DOHH2 (cell line): Measurements from ENCODE around the gene DNM1L.

Experiments used
- EZH2phosphoT487 ChIP-seq: fragments of 200-600 bp; sonication (generic); IDR thresholded peaks from 2 replicates; pipeline ENCODE4 v1.6.1; 2017; ENCODE audit warnings: borderline replicate concordance, mild to moderate bottlenecking, antibody characterized with exemption, low read length, moderate library complexity, mixed read lengths
- TF ChIP-seq, protein P1 (sequence below): fragments of 200-600 bp; sonication (generic); IDR thresholded peaks from one replicate; pipeline ENCODE4 v1.5.1; 2014; ENCODE audit warnings: antibody characterized with exemption, mild to moderate bottlenecking, low read depth, low read length; ENCODE audit not compliant: poor library complexity, severe bottlenecking

DNA sequence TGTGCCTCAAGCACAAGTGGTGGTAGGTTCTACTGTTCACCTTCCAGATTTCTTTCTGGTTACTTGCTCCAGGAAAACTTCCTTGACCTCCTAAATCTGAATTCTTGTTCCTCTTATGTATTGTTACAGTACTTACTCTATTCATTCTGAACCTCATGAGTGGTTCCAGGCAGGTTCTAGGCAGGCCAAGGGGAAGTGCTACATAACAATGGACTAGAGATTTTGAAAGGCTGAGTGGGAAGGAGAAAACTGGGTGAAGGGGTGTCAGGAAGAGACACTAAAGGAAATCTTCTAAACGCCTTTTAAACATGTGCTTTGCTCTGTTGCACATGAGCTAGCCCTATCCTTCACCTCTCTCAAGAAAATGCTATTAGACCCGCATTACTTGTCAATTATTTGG is 75.0 kb downstream of the DNM1L start:
- TF ChIP-seq, protein P1, sequence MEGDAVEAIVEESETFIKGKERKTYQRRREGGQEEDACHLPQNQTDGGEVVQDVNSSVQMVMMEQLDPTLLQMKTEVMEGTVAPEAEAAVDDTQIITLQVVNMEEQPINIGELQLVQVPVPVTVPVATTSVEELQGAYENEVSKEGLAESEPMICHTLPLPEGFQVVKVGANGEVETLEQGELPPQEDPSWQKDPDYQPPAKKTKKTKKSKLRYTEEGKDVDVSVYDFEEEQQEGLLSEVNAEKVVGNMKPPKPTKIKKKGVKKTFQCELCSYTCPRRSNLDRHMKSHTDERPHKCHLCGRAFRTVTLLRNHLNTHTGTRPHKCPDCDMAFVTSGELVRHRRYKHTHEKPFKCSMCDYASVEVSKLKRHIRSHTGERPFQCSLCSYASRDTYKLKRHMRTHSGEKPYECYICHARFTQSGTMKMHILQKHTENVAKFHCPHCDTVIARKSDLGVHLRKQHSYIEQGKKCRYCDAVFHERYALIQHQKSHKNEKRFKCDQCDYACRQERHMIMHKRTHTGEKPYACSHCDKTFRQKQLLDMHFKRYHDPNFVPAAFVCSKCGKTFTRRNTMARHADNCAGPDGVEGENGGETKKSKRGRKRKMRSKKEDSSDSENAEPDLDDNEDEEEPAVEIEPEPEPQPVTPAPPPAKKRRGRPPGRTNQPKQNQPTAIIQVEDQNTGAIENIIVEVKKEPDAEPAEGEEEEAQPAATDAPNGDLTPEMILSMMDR: no peak
- no peak for TF ChIP-seq EZH2phosphoT487
